Suprapubic skin (tissue), 4 donors: ENCODE measurements around the gene GCNT3. TPM values are rescaled to one million over a fixed set of nuclear protein-coding genes. Genes with fewer than 3 reads are reported as not detected.
"Not testable (repeated sequence)": the region's sequence is repeated elsewhere in the genome, so short reads cannot be mapped to it uniquely, and the experiment has no call there.

Experiments used
- DNase-seq, 2 donors: peaks; one replicate each; pipeline ENCODE4 v3.0.0-alpha.2; 2019; ENCODE audit warnings: low spot score in 2 of 2
- H3K27ac ChIP-seq: fragments of 200-600 bp; sonication (generic); one replicate; pipeline ENCODE4 v1.5.1; 2019
- H3K27me3 ChIP-seq: fragments of 200-600 bp; sonication (generic); one replicate; pipeline ENCODE4 v1.5.1; 2019
- H3K36me3 ChIP-seq: fragments of 200-600 bp; sonication (generic); one replicate; pipeline ENCODE4 v1.5.1; 2019
- H3K4me1 ChIP-seq: fragments of 200-600 bp; sonication (generic); one replicate; pipeline ENCODE4 v1.5.1; 2019
- H3K4me3 ChIP-seq: fragments of 200-600 bp; sonication (generic); one replicate; pipeline ENCODE4 v1.5.1; 2019; ENCODE audit warnings: mild to moderate bottlenecking
- H3K9me3 ChIP-seq: fragments of 200-600 bp; sonication (generic); one replicate; pipeline ENCODE4 v1.5.1; 2019
- CTCF ChIP-seq, 2 donors: fragments of 200-600 bp in 1 of 2; fragments of 450-650 bp in 1 of 2; sonication (generic) in 1 of 2; IDR thresholded peaks; one replicate each; pipeline ENCODE4 v1.5.1; 2016 to 2019; ENCODE audit warnings: antibody characterized with exemption in 2 of 2, mild to moderate bottlenecking in 1 of 2, moderate library complexity in 1 of 2
- EP300 ChIP-seq: sonication (generic); formaldehyde crosslinking; IDR thresholded peaks from one replicate; pipeline ENCODE4 v1.6.1; 2017; ENCODE audit warnings: antibody characterized with exemption
- POLR2A ChIP-seq, 2 donors: fragments of 450-650 bp; IDR thresholded peaks; one replicate each; pipeline ENCODE4 v1.6.1; 2017; ENCODE audit warnings: antibody characterized with exemption in 2 of 2, mild to moderate bottlenecking in 2 of 2, moderate library complexity in 2 of 2
- POLR2AphosphoS5 ChIP-seq, 3 donors: sonication (generic); formaldehyde crosslinking; IDR thresholded peaks; one replicate each; pipeline ENCODE4 v1.6.1; 2017; ENCODE audit warnings: antibody characterized with exemption in 3 of 3
- WGBS: methylation state at CpG from one replicate; pipeline ENCODE4 v1.1.5; 2018; 5-methylcytosine and 5-hydroxymethylcytosine counted together
- total RNA-seq, 4 donors: library from RNA; depleted of rRNA; stranded (reverse); fragments of >200 nt; gene quantifications; one replicate each; pipeline ENCODE4 v1.1.0, GENCODE V29; 2016

Gene GCNT3
- total RNA-seq, 4 donors from 2014 or later: 0.13 to 0.23 TPM; not detected in 2

GRCh38 chr15:59642351-59642750 lies 30.8 kb downstream of the GCNT3 start:
- Histone ChIP-seq H3K4me3 (no peak overlapping the region), H3K27me3 (no peaks in the 10 kb centered on the region), H3K27ac (no peak overlapping the region), H3K4me1 (no peaks in the 10 kb centered on the region), H3K9me3 (no peaks in the 10 kb centered on the region), H3K36me3 (peaks cover 45% of the 10 kb centered on the region)
- TF ChIP-seq POLR2A (IDR thresholded peaks at IDR 0.05) (no peak), CTCF (IDR thresholded peaks at IDR 0.05) (no peak), POLR2AphosphoS5 (IDR thresholded peaks at IDR 0.05) (no peak), EP300 (no peak)
- 86% methylated on average over 2 of the region's 2 CpGs for WGBS
- DNase-seq: no peak

GRCh38 chr15:59644756-59645155 lies 33.2 kb downstream of the GCNT3 start:
- 88% methylated on average over 4 of the region's 4 CpGs for WGBS
- TF ChIP-seq POLR2A (IDR thresholded peaks at IDR 0.05) (no peak), POLR2AphosphoS5 (IDR thresholded peaks at IDR 0.05) (no peak), CTCF (IDR thresholded peaks at IDR 0.05) (no peak), EP300 (no peak)
- H3K27ac ChIP-seq: no peak overlapping the region
- DNase-seq: no peak
- no peaks in the 10 kb centered on the region for H3K9me3 ChIP-seq
- H3K4me1 ChIP-seq: no peaks in the 10 kb centered on the region
- H3K27me3 ChIP-seq: no peaks in the 10 kb centered on the region
- no peak overlapping the region for H3K4me3 ChIP-seq
- H3K36me3 ChIP-seq: peaks cover 35% of the 10 kb centered on the region

GRCh38 chr15:59645812-59646211 lies 34.2 kb downstream of the GCNT3 start:
- not testable (repeated sequence) for H3K4me3 ChIP-seq, H3K4me1 ChIP-seq, H3K9me3 ChIP-seq, DNase-seq, H3K27ac ChIP-seq, H3K27me3 ChIP-seq
- H3K36me3 ChIP-seq: peaks cover 40% of the 10 kb centered on the region
- WGBS: 96% methylated on average over 9 of the region's 9 CpGs

- Histone ChIP-seq H3K27ac (no peak overlapping the region), H3K4me1 (peaks cover 2% of the 10 kb centered on the region), H3K4me3 (no peak overlapping the region), H3K9me3 (no peaks in the 10 kb centered on the region), H3K27me3 (no peaks in the 10 kb centered on the region), H3K36me3 (peaks cover 42% of the 10 kb centered on the region)
- no peak for TF ChIP-seq POLR2A (IDR thresholded peaks at IDR 0.05)
- TF ChIP-seq CTCF (IDR thresholded peaks at IDR 0.05): no peak
- no peak for TF ChIP-seq POLR2AphosphoS5 (IDR thresholded peaks at IDR 0.05)
- no peak for TF ChIP-seq EP300
- DNase-seq: no peak
- 97% methylated on average over 1 of the region's 1 CpG for WGBS
Observed at GRCh38 chr15:59646277-59646676, 34.7 kb downstream of the GCNT3 start.

GRCh38 chr15:59647085-59647484 lies 35.5 kb downstream of the GCNT3 start:
- H3K36me3 ChIP-seq: peaks cover 45% of the 10 kb centered on the region
- no peak overlapping the region for H3K4me3 ChIP-seq

GRCh38 chr15:59649603-59650002 lies 38.0 kb downstream of the GCNT3 start:
- Histone ChIP-seq H3K36me3 (peaks cover 45% of the 10 kb centered on the region), H3K27me3 (no peaks in the 10 kb centered on the region), H3K9me3 (no peaks in the 10 kb centered on the region), H3K4me3 (no peak overlapping the region), H3K4me1 (peaks cover 2% of the 10 kb centered on the region), H3K27ac (no peak overlapping the region)
- no peak for DNase-seq
- TF ChIP-seq EP300: no peak
- TF ChIP-seq POLR2AphosphoS5 (IDR thresholded peaks at IDR 0.05): no peak
- no peak for TF ChIP-seq POLR2A (IDR thresholded peaks at IDR 0.05)
- TF ChIP-seq CTCF (IDR thresholded peaks at IDR 0.05): no peak

More at GRCh38 chr15:59647085-59647484, 35.5 kb downstream of the GCNT3 start:
- Histone ChIP-seq H3K4me1 (peaks cover 2% of the 10 kb centered on the region), H3K9me3 (no peaks in the 10 kb centered on the region), H3K27ac (no peak overlapping the region), H3K27me3 (no peaks in the 10 kb centered on the region)
- DNase-seq: no peak
- no peak for TF ChIP-seq POLR2A (IDR thresholded peaks at IDR 0.05)
- TF ChIP-seq POLR2AphosphoS5 (IDR thresholded peaks at IDR 0.05): no peak
- WGBS: 96% methylated on average over 1 of the region's 1 CpG
